ENCODE measurements around the gene TUBGCP4. TPM values are rescaled to one million over a fixed set of nuclear protein-coding genes. Genes with fewer than 3 reads are reported as not detected.
A peak's percentile ranks its signal among the peaks of the same experiment; 100 is the strongest.

Gene TUBGCP4
- total and polyA plus RNA-seq, 9 of the 15 experiments (the other 6 are each of a cell fraction or from before 2014, with no cell fraction given), result 10.7 to 50.2 (median 29.6) TPM

GRCh38 chr15:43433661-43434303, 62.9 kb downstream of the TUBGCP4 start (continued):
- TF ChIP-seq ILF3 (IDR thresholded peaks at IDR 0.05; ENCODE audit: borderline replicate concordance) (no peak), CBFA2T3 (IDR thresholded peaks at IDR 0.05) (peak; percentile 66), PKNOX1 (IDR thresholded peaks at IDR 0.05) (peak; percentile 73), MEF2D (tag; conservative IDR thresholded peaks at IDR 0.05; ENCODE audit: low read depth) (peak; percentile 43; the same call in 1 of the 2 replicates), ZNF121 (CRISPR knock-in tag; conservative IDR thresholded peaks at IDR 0.05) (no peak), ELF2 (CRISPR knock-in tag; IDR thresholded peaks at IDR 0.05) (peak; percentile 56; the same call in 1 of the 2 replicates), ZNF134 (CRISPR knock-in tag; conservative IDR thresholded peaks at IDR 0.05) (no peak), ZBTB12 (CRISPR knock-in tag; IDR thresholded peaks at IDR 0.05) (0 out of 2 replicates have a peak, but pooled peaks have one; percentile 35), MEIS2 (IDR thresholded peaks at IDR 0.05; ENCODE audit: partially characterized antibody) (peak; percentile 85), CREB1 (IDR thresholded peaks at IDR 0.05) (peak; percentile 38; the same call in 1 of the 2 replicates), CREB1 (CRISPR knock-in tag; IDR thresholded peaks at IDR 0.05) (no peak), ESRRA (IDR thresholded peaks at IDR 0.05; ENCODE audit: borderline replicate concordance, low read depth) (peak; percentile 77), GABPA (tag; conservative IDR thresholded peaks at IDR 0.05; ENCODE audit: low read depth) (peak; percentile 69), ATF1 (CRISPR knock-in tag; IDR thresholded peaks at IDR 0.05) (no peak), ATF1 (tag; IDR thresholded peaks at IDR 0.05) (peak; percentile 73), ZNF766 (CRISPR knock-in tag; conservative IDR thresholded peaks at IDR 0.05) (peak; percentile 62), ARID1B (IDR thresholded peaks at IDR 0.05) (peak; percentile 61), PRDM10 (IDR thresholded peaks at IDR 0.05; ENCODE audit: partially characterized antibody) (no peak), CXXC5 (CRISPR knock-in tag; IDR thresholded peaks at IDR 0.05) (peak; percentile 35; the same call in 1 of the 2 replicates)

All from K562 (cell line).